Trophoblast cell (in vitro differentiated cells and primary cell): Measurements from ENCODE around the gene OPCML.

Source experiments
- DNase-seq, 2 donors: peaks; one replicate each; pipeline ENCODE4 v3.0.0-alpha.2; 2016
- H2AFZ ChIP-seq: 2 replicates; pipeline ENCODE4 v1.6.1; 2013; ENCODE audit warnings: low read length, moderate library complexity, mild to moderate bottlenecking; ENCODE audit not compliant: insufficient read depth, poor library complexity
- H2AK5ac ChIP-seq: 2 replicates; pipeline ENCODE4 v1.6.1; 2013; ENCODE audit warnings: mild to moderate bottlenecking, low read length
- H2BK120ac ChIP-seq: 2 replicates; pipeline ENCODE4 v1.6.1; 2013; ENCODE audit warnings: low read length, mild to moderate bottlenecking, moderate library complexity; ENCODE audit not compliant: insufficient read depth, poor library complexity
- H2BK12ac ChIP-seq: 2 replicates; pipeline ENCODE4 v1.6.1; 2013; ENCODE audit warnings: mild to moderate bottlenecking, low read length, moderate library complexity
- H2BK5ac ChIP-seq: 2 replicates; pipeline ENCODE4 v1.6.1; 2013; ENCODE audit warnings: low read length, low read depth, moderate library complexity, mild to moderate bottlenecking; ENCODE audit not compliant: poor library complexity
- H3K14ac ChIP-seq: 2 replicates; pipeline ENCODE4 v1.6.1; 2013; ENCODE audit warnings: mild to moderate bottlenecking, low read length
- H3K18ac ChIP-seq: 2 replicates; pipeline ENCODE4 v1.6.1; 2013; ENCODE audit warnings: mild to moderate bottlenecking, low read length
- H3K23ac ChIP-seq: 2 replicates; pipeline ENCODE4 v1.6.1; 2013; ENCODE audit warnings: low read length
- H3K27ac ChIP-seq: 2 replicates; pipeline ENCODE4 v1.5.1; 2013; ENCODE audit warnings: low read depth, mild to moderate bottlenecking, inconsistent platforms, low read length, moderate library complexity
- H3K27me3 ChIP-seq: 2 replicates; pipeline ENCODE4 v1.6.1; 2013; ENCODE audit warnings: inconsistent platforms, mild to moderate bottlenecking, low read length, moderate library complexity; ENCODE audit not compliant: insufficient read depth
- H3K36me3 ChIP-seq, 2 experiments: 1 replicate in 1 of 2; 2 replicates in 1 of 2; pipeline ENCODE4 v1.6.1; 2013; ENCODE audit warnings: low read length in 2 of 2, mild to moderate bottlenecking in 2 of 2, moderate library complexity in 1 of 2; ENCODE audit not compliant: insufficient read depth in 2 of 2, control insufficient read depth in 1 of 2
- H3K4ac ChIP-seq: 2 replicates; pipeline ENCODE4 v1.6.1; 2013; ENCODE audit warnings: low read depth, mild to moderate bottlenecking, low read length, moderate library complexity
- H3K4me1 ChIP-seq, 2 experiments: 1 replicate in 1 of 2; 2 replicates in 1 of 2; pipeline ENCODE4 v1.6.1; 2013; ENCODE audit warnings: low read length in 2 of 2, mild to moderate bottlenecking in 2 of 2, moderate library complexity in 1 of 2; ENCODE audit not compliant: insufficient read depth in 2 of 2, control insufficient read depth in 1 of 2
- H3K4me2 ChIP-seq: 2 replicates; pipeline ENCODE4 v1.6.1; 2013; ENCODE audit warnings: inconsistent platforms, mild to moderate bottlenecking, low read length, moderate library complexity
- H3K4me3 ChIP-seq: 2 replicates; pipeline ENCODE4 v1.5.1; 2013; ENCODE audit warnings: mild to moderate bottlenecking, low read depth, low read length, inconsistent platforms
- H3K79me1 ChIP-seq: one replicate; pipeline ENCODE4 v1.6.1; 2013; ENCODE audit warnings: low read length
- H3K79me2 ChIP-seq: 2 replicates; pipeline ENCODE4 v1.6.1; 2013; ENCODE audit warnings: low read length, mild to moderate bottlenecking; ENCODE audit not compliant: control insufficient read depth, insufficient read depth, poor library complexity
- H3K9ac ChIP-seq: 2 replicates; pipeline ENCODE4 v1.6.1; 2013; ENCODE audit warnings: mild to moderate bottlenecking, low read length
- H3K9me3 ChIP-seq: 2 replicates; pipeline ENCODE4 v1.6.1; 2013; ENCODE audit warnings: low read depth, mild to moderate bottlenecking, control low read depth, inconsistent platforms, low read length; ENCODE audit not compliant: insufficient read depth
- H4K12ac ChIP-seq: 2 replicates; pipeline ENCODE4 v1.6.1; 2013; ENCODE audit warnings: low read depth, mild to moderate bottlenecking, low read length, moderate library complexity
- H4K8ac ChIP-seq: 2 replicates; pipeline ENCODE4 v1.6.1; 2013; ENCODE audit warnings: low read depth, mild to moderate bottlenecking, low read length, moderate library complexity
- H4K91ac ChIP-seq: one replicate; pipeline ENCODE4 v1.6.1; 2013; ENCODE audit warnings: low read depth, mild to moderate bottlenecking, low read length, moderate library complexity
- WGBS: extraction: QIAGEN DNeasy Blood & Tissue Kit; methylation state at CpG from one replicate; pipeline ENCODE4 v1.1.7; 2013; ENCODE audit warnings: missing lambda C conversion rate; ENCODE audit not compliant: insufficient read length, insufficient coverage; ENCODE audit errors: extremely low coverage; 5-methylcytosine and 5-hydroxymethylcytosine counted together

Gene OPCML

GRCh38 chr11:132501356-132501755 is 1030.9 kb downstream of the OPCML start:
- H2BK120ac ChIP-seq: no peak overlapping the region
- no peak overlapping the region for H3K4ac ChIP-seq
- WGBS: no CpG with 5 or more reads among the region's 4 CpGs
- H2BK12ac ChIP-seq: no peak overlapping the region
- H3K4me3 ChIP-seq: no peak overlapping the region
- H3K14ac ChIP-seq: no peak overlapping the region
- no peak overlapping the region for H3K18ac ChIP-seq
- H4K8ac ChIP-seq: no peak overlapping the region
- no peaks in the 10 kb centered on the region for H3K27me3 ChIP-seq
- H2BK5ac ChIP-seq: no peak overlapping the region
- H4K12ac ChIP-seq: no peak overlapping the region
- no peak for DNase-seq
- H3K27ac ChIP-seq: no peak overlapping the region
- H3K36me3 ChIP-seq: no peaks in the 10 kb centered on the region
- H3K4me1 ChIP-seq: no peaks in the 10 kb centered on the region
- H3K9me3 ChIP-seq: no peaks in the 10 kb centered on the region
- H3K79me1 ChIP-seq: no peaks in the 10 kb centered on the region
- no peaks in the 10 kb centered on the region for H3K79me2 ChIP-seq
- no peak overlapping the region for H2AK5ac ChIP-seq
- no peak overlapping the region for H3K9ac ChIP-seq
- H2AFZ ChIP-seq: no peak overlapping the region
- no peak overlapping the region for H3K4me2 ChIP-seq
- no peak overlapping the region for H3K23ac ChIP-seq
- no peak overlapping the region for H4K91ac ChIP-seq

GRCh38 chr11:132499661-132500060 is 1032.6 kb downstream of the OPCML start:
- Histone ChIP-seq H3K14ac (no peak overlapping the region), H4K91ac (no peak overlapping the region), H3K36me3 (no peaks in the 10 kb centered on the region), H3K79me1 (no peaks in the 10 kb centered on the region), H3K4ac (no peak overlapping the region), H3K4me3 (no peak overlapping the region), H4K12ac (no peak overlapping the region), H3K27ac (no peak overlapping the region), H3K4me1 (no peaks in the 10 kb centered on the region), H2AK5ac (no peak overlapping the region), H2BK120ac (no peak overlapping the region), H2AFZ (no peak overlapping the region), H3K27me3 (no peaks in the 10 kb centered on the region), H3K9ac (no peak overlapping the region), H4K8ac (no peak overlapping the region), H3K18ac (no peak overlapping the region), H3K4me2 (no peak overlapping the region), H3K79me2 (no peaks in the 10 kb centered on the region), H3K9me3 (no peaks in the 10 kb centered on the region), H2BK5ac (no peak overlapping the region), H3K23ac (no peak overlapping the region), H2BK12ac (no peak overlapping the region)
- DNase-seq: no peak
- no CpG with 5 or more reads among the region's 3 CpGs for WGBS

GRCh38 chr11:132496341-132496740 is 1036.0 kb downstream of the OPCML start:
- no peak overlapping the region for H3K4me2 ChIP-seq
- H3K4me1 ChIP-seq: no peaks in the 10 kb centered on the region
- no peak overlapping the region for H3K23ac ChIP-seq
- no peak overlapping the region for H3K4me3 ChIP-seq
- H3K4ac ChIP-seq: no peak overlapping the region
- no peaks in the 10 kb centered on the region for H3K79me1 ChIP-seq
- no peak overlapping the region for H3K9ac ChIP-seq
- no peaks in the 10 kb centered on the region for H3K79me2 ChIP-seq
- no peak overlapping the region for H4K8ac ChIP-seq
- H4K91ac ChIP-seq: no peak overlapping the region
- no peak overlapping the region for H3K27ac ChIP-seq
- no peak overlapping the region for H2BK12ac ChIP-seq
- H2BK5ac ChIP-seq: no peak overlapping the region
- no peak for DNase-seq
- no peaks in the 10 kb centered on the region for H3K36me3 ChIP-seq
- H4K12ac ChIP-seq: no peak overlapping the region
- H3K9me3 ChIP-seq: no peaks in the 10 kb centered on the region
- no peak overlapping the region for H3K18ac ChIP-seq
- no peak overlapping the region for H2BK120ac ChIP-seq
- no peaks in the 10 kb centered on the region for H3K27me3 ChIP-seq
- no peak overlapping the region for H3K14ac ChIP-seq
- H2AFZ ChIP-seq: no peak overlapping the region
- H2AK5ac ChIP-seq: no peak overlapping the region

- H3K79me1 ChIP-seq: no peaks in the 10 kb centered on the region
- no peaks in the 10 kb centered on the region for H3K36me3 ChIP-seq
- DNase-seq: no peak
- H3K4me1 ChIP-seq: no peaks in the 10 kb centered on the region
- no peak overlapping the region for H2AFZ ChIP-seq
- no peak overlapping the region for H2BK12ac ChIP-seq
- no peaks in the 10 kb centered on the region for H3K79me2 ChIP-seq
- H4K12ac ChIP-seq: no peak overlapping the region
- H3K27ac ChIP-seq: no peak overlapping the region
- H2BK5ac ChIP-seq: no peak overlapping the region
- H3K23ac ChIP-seq: no peak overlapping the region
- H3K4me2 ChIP-seq: no peak overlapping the region
- H4K8ac ChIP-seq: no peak overlapping the region
- H3K4ac ChIP-seq: no peak overlapping the region
- no peak overlapping the region for H4K91ac ChIP-seq
- no peaks in the 10 kb centered on the region for H3K9me3 ChIP-seq
- H3K18ac ChIP-seq: no peak overlapping the region
- no peak overlapping the region for H2AK5ac ChIP-seq
- no peak overlapping the region for H2BK120ac ChIP-seq
- H3K4me3 ChIP-seq: no peak overlapping the region
- no peak overlapping the region for H3K9ac ChIP-seq
- H3K27me3 ChIP-seq: no peaks in the 10 kb centered on the region
- no CpG with 5 or more reads among the region's 4 CpGs for WGBS
- H3K14ac ChIP-seq: no peak overlapping the region
Measured at GRCh38 chr11:132493801-132494200, 1038.5 kb downstream of the OPCML start.
